ENCODE results near the gene IFT57. TPM values are rescaled to one million over a fixed set of nuclear protein-coding genes. Genes with fewer than 3 reads are reported as not detected.

The IFT57 gene
- total and polyA plus RNA-seq, 2 of the 8 experiments (the other 6 are each of a cell fraction or from before 2014, with no cell fraction given): 15.1 to 27.8 TPM

DNA sequence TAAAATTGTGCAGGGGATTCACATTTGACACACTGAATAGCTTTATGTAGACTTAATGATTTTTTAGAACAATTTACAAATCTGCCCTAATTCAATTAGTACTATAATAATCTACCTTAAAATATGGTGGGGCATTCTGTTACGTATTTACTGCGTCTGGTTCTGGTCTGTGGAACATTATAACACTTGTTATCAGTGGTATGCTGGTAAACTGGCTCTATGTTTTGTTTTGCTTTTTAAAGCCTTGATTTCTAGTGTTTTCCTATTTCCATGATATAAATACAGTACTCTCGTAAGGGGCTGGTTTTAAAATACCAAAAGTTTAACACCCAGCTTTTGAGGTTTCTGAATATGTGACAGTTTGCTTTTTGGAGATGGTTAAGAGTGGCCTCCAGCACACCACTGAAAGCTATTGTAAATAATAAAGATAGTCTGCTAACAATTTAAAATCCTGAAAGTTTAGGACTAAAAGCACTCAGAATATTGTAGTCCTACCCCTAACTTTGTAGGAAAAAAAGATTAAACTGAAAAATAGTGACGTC lies 65.8 kb downstream of the IFT57 start (continued):
- TF ChIP-seq, protein P1, sequence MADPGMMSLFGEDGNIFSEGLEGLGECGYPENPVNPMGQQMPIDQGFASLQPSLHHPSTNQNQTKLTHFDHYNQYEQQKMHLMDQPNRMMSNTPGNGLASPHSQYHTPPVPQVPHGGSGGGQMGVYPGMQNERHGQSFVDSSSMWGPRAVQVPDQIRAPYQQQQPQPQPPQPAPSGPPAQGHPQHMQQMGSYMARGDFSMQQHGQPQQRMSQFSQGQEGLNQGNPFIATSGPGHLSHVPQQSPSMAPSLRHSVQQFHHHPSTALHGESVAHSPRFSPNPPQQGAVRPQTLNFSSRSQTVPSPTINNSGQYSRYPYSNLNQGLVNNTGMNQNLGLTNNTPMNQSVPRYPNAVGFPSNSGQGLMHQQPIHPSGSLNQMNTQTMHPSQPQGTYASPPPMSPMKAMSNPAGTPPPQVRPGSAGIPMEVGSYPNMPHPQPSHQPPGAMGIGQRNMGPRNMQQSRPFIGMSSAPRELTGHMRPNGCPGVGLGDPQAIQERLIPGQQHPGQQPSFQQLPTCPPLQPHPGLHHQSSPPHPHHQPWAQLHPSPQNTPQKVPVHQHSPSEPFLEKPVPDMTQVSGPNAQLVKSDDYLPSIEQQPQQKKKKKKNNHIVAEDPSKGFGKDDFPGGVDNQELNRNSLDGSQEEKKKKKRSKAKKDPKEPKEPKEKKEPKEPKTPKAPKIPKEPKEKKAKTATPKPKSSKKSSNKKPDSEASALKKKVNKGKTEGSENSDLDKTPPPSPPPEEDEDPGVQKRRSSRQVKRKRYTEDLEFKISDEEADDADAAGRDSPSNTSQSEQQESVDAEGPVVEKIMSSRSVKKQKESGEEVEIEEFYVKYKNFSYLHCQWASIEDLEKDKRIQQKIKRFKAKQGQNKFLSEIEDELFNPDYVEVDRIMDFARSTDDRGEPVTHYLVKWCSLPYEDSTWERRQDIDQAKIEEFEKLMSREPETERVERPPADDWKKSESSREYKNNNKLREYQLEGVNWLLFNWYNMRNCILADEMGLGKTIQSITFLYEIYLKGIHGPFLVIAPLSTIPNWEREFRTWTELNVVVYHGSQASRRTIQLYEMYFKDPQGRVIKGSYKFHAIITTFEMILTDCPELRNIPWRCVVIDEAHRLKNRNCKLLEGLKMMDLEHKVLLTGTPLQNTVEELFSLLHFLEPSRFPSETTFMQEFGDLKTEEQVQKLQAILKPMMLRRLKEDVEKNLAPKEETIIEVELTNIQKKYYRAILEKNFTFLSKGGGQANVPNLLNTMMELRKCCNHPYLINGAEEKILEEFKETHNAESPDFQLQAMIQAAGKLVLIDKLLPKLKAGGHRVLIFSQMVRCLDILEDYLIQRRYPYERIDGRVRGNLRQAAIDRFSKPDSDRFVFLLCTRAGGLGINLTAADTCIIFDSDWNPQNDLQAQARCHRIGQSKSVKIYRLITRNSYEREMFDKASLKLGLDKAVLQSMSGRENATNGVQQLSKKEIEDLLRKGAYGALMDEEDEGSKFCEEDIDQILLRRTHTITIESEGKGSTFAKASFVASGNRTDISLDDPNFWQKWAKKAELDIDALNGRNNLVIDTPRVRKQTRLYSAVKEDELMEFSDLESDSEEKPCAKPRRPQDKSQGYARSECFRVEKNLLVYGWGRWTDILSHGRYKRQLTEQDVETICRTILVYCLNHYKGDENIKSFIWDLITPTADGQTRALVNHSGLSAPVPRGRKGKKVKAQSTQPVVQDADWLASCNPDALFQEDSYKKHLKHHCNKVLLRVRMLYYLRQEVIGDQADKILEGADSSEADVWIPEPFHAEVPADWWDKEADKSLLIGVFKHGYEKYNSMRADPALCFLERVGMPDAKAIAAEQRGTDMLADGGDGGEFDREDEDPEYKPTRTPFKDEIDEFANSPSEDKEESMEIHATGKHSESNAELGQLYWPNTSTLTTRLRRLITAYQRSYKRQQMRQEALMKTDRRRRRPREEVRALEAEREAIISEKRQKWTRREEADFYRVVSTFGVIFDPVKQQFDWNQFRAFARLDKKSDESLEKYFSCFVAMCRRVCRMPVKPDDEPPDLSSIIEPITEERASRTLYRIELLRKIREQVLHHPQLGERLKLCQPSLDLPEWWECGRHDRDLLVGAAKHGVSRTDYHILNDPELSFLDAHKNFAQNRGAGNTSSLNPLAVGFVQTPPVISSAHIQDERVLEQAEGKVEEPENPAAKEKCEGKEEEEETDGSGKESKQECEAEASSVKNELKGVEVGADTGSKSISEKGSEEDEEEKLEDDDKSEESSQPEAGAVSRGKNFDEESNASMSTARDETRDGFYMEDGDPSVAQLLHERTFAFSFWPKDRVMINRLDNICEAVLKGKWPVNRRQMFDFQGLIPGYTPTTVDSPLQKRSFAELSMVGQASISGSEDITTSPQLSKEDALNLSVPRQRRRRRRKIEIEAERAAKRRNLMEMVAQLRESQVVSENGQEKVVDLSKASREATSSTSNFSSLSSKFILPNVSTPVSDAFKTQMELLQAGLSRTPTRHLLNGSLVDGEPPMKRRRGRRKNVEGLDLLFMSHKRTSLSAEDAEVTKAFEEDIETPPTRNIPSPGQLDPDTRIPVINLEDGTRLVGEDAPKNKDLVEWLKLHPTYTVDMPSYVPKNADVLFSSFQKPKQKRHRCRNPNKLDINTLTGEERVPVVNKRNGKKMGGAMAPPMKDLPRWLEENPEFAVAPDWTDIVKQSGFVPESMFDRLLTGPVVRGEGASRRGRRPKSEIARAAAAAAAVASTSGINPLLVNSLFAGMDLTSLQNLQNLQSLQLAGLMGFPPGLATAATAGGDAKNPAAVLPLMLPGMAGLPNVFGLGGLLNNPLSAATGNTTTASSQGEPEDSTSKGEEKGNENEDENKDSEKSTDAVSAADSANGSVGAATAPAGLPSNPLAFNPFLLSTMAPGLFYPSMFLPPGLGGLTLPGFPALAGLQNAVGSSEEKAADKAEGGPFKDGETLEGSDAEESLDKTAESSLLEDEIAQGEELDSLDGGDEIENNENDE (IDR thresholded peaks at IDR 0.05; ENCODE audit: insufficient replicate concordance, low read length): no peak
